ENCODE data around the gene MYOF. TPM values are rescaled to one million over a fixed set of nuclear protein-coding genes. Genes with fewer than 3 reads are reported as not detected.
A peak's percentile ranks its signal among the peaks of the same experiment; 100 is the strongest.

MYOF gene
- polyA plus RNA-seq, 1 donor (not counting 4 experiments of a cell fraction or from before 2014, with no cell fraction given), result 232 TPM

DNA sequence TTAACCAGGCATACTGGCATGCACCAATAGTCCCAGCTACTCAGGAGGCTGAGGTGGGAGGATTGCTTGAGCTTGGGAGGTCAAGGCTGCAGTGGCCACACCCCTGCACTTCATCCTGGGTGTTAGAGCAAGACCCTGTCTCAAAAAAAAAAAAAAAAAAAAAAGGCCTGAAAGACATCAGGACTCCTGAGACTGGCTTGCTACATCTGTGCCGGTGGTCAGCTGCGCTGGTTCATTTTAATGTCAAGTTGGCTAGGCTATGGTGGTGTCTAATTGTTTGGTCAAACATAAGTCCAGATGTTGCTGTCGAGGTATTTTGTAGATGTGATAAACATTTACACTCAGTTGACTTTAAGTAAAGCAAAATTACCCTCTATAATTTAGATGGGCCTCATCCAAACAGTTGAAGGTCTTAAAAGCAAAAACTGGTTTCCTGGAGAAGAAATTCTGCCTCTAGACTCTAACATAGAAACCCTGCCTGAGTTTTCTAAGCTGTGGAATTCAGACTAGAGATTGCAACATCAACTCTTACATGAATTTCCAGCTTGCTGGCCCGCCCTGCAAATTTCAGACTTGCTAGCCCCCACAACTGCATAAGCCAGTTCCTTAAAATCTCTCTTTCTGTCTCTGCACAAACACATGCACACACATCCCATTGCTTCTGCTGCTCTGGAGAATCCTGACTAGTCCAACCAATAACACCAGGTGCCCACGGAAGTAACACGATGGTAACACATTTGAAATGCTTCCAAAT lies 18.2 kb downstream of the MYOF start:
- TF ChIP-seq, protein P1, sequence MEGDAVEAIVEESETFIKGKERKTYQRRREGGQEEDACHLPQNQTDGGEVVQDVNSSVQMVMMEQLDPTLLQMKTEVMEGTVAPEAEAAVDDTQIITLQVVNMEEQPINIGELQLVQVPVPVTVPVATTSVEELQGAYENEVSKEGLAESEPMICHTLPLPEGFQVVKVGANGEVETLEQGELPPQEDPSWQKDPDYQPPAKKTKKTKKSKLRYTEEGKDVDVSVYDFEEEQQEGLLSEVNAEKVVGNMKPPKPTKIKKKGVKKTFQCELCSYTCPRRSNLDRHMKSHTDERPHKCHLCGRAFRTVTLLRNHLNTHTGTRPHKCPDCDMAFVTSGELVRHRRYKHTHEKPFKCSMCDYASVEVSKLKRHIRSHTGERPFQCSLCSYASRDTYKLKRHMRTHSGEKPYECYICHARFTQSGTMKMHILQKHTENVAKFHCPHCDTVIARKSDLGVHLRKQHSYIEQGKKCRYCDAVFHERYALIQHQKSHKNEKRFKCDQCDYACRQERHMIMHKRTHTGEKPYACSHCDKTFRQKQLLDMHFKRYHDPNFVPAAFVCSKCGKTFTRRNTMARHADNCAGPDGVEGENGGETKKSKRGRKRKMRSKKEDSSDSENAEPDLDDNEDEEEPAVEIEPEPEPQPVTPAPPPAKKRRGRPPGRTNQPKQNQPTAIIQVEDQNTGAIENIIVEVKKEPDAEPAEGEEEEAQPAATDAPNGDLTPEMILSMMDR (optimal IDR thresholded peaks at IDR 0.05 in 1 of 3, IDR thresholded peaks at IDR 0.05 in 1 of 3, conservative IDR thresholded peaks at IDR 0.05 in 1 of 3; ENCODE audit: extremely low read depth in 1 of 3, insufficient read depth in 2 of 3, low read length in 3 of 3), result no peak
- no peak for TF ChIP-seq EZH2 (IDR thresholded peaks at IDR 0.05; ENCODE audit: low read length)
- peaks cover 6 to 7% of the 10 kb centered on the region in 2 experiments for H3K36me3 ChIP-seq (ENCODE audit: control insufficient read depth in 2 of 2, extremely low read depth in 1 of 2, insufficient read depth in 2 of 2, low read length in 2 of 2)
- H3K4me2 ChIP-seq (ENCODE audit: control insufficient read depth, extremely low read depth, insufficient read depth, low read depth, low read length), result peak overlapping the region; percentile 68
- no peaks in the 10 kb centered on the region for H4K20me1 ChIP-seq (ENCODE audit: control insufficient read depth, extremely low read depth, insufficient read depth, low read length)
- peaks cover 58% of the 10 kb centered on the region for H3K79me2 ChIP-seq (ENCODE audit: control insufficient read depth, insufficient read depth, low read length)
- DNase-seq (ENCODE audit: low read depth, low spot score) (no peak), FAIRE-seq (peak; percentile 62)
- no peaks in the 10 kb centered on the region for H3K9me1 ChIP-seq (ENCODE audit: control insufficient read depth, extremely low read depth, insufficient read depth, low read length)
- H3K4me3 ChIP-seq (ENCODE audit: control insufficient read depth in 2 of 3, extremely low read depth in 1 of 3, insufficient read depth in 2 of 3, low read depth in 1 of 3, low read length in 3 of 3), result peak overlapping the region in 1 of 3 experiments; percentile 23
- H3K27me3 ChIP-seq (ENCODE audit: control insufficient read depth, extremely low read depth, insufficient read depth, low read length), result no peaks in the 10 kb centered on the region
- dilution Hi-C loops (cut with MboI; ENCODE audit: extremely low pct_ligation_motif_present, low sequenced_read_pairs), result no loop called here
- peaks cover 78% of the 10 kb centered on the region for H3K4me1 ChIP-seq (ENCODE audit: control insufficient read depth, extremely low read depth, insufficient read depth, low read length)
- H3K9ac ChIP-seq (ENCODE audit: control insufficient read depth, extremely low read depth, insufficient read depth, low read length), result peak overlapping the region; percentile 90
- H3K27ac ChIP-seq (ENCODE audit: control insufficient read depth, insufficient read depth, low read length), result peak overlapping the region; percentile 100
- no peaks in the 10 kb centered on the region for H3K9me3 ChIP-seq (ENCODE audit: control insufficient read depth, low read depth, low read length)
- no peak overlapping the region for H2AFZ ChIP-seq (ENCODE audit: control insufficient read depth, low read length)

DNA sequence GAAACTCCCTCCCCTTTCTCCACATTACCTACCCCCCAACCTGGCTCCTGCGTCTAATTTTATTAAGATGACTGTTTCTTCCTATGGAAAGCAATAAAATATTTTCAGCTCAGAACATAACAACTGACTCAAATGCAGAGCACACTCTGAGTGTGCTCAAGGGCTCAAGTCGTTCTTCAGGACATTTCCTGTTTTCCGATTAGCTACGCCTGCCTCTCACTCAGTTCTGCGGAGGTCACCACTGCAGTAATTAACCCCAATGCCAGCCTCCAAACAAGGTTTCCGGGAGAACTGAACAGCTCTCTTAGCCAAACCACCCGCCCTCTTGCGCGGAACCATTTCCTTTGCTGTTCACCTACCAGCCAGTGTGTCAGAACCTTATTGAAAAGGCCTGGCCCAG lies 19.3 kb downstream of the MYOF start:
- Histone ChIP-seq H3K27ac (ENCODE audit: control insufficient read depth, insufficient read depth, low read length) (peak overlapping the region; percentile 100), H3K27me3 (ENCODE audit: control insufficient read depth, extremely low read depth, insufficient read depth, low read length) (no peaks in the 10 kb centered on the region), H2AFZ (ENCODE audit: control insufficient read depth, low read length) (no peak overlapping the region), H3K9ac (ENCODE audit: control insufficient read depth, extremely low read depth, insufficient read depth, low read length) (peak overlapping the region; percentile 74), H3K79me2 (ENCODE audit: control insufficient read depth, insufficient read depth, low read length) (peaks cover 58% of the 10 kb centered on the region), H4K20me1 (ENCODE audit: control insufficient read depth, extremely low read depth, insufficient read depth, low read length) (no peaks in the 10 kb centered on the region), H3K4me2 (ENCODE audit: control insufficient read depth, extremely low read depth, insufficient read depth, low read depth, low read length) (peak overlapping the region; percentile 65), H3K4me3 (ENCODE audit: control insufficient read depth in 2 of 3, extremely low read depth in 1 of 3, insufficient read depth in 2 of 3, low read depth in 1 of 3, low read length in 3 of 3) (no peak overlapping the region), H3K4me1 (ENCODE audit: control insufficient read depth, extremely low read depth, insufficient read depth, low read length) (peaks cover 80% of the 10 kb centered on the region), H3K36me3 (ENCODE audit: control insufficient read depth in 2 of 2, extremely low read depth in 1 of 2, insufficient read depth in 2 of 2, low read length in 2 of 2) (peaks cover 5 to 14% of the 10 kb centered on the region in 2 experiments), H3K9me1 (ENCODE audit: control insufficient read depth, extremely low read depth, insufficient read depth, low read length) (no peaks in the 10 kb centered on the region), H3K9me3 (ENCODE audit: control insufficient read depth, low read depth, low read length) (no peaks in the 10 kb centered on the region)
- TF ChIP-seq, protein P1 (optimal IDR thresholded peaks at IDR 0.05 in 1 of 3, IDR thresholded peaks at IDR 0.05 in 1 of 3, conservative IDR thresholded peaks at IDR 0.05 in 1 of 3; ENCODE audit: extremely low read depth in 1 of 3, insufficient read depth in 2 of 3, low read length in 3 of 3), result no peak
- TF ChIP-seq EZH2 (IDR thresholded peaks at IDR 0.05; ENCODE audit: low read length), result no peak
- DNase-seq (ENCODE audit: low read depth, low spot score) (no peak), FAIRE-seq (peak; percentile 81)
- dilution Hi-C loops (cut with MboI; ENCODE audit: extremely low pct_ligation_motif_present, low sequenced_read_pairs), result no loop called here
